ENCODE data around the gene PCBP1.
A peak's percentile ranks its signal among the peaks of the same experiment; 100 is the strongest.
"Not testable (repeated sequence)": the region's sequence is repeated elsewhere in the genome, so short reads cannot be mapped to it uniquely, and the experiment has no call there.

Gene PCBP1

DNA sequence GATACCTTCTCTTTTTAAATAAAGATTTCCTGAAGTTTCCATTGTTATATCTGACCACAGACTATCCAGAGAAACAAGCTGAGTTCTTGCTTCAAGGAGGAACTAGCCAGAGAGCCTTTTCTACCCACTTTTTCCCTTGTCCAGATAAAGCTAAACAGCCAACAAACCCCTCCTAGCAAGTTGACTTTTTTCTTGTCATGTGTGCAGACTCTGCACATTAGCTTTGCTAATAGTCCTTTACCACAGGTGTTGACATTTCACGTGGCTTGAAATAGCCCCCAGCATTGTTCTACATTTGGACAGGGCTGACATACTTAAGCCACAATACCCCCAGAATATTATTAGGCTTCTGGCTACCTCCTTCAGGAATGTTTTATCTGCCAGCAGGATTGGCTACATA is 40.7 kb downstream of the PCBP1 start:
- DNase-seq, result no peak

DNA sequence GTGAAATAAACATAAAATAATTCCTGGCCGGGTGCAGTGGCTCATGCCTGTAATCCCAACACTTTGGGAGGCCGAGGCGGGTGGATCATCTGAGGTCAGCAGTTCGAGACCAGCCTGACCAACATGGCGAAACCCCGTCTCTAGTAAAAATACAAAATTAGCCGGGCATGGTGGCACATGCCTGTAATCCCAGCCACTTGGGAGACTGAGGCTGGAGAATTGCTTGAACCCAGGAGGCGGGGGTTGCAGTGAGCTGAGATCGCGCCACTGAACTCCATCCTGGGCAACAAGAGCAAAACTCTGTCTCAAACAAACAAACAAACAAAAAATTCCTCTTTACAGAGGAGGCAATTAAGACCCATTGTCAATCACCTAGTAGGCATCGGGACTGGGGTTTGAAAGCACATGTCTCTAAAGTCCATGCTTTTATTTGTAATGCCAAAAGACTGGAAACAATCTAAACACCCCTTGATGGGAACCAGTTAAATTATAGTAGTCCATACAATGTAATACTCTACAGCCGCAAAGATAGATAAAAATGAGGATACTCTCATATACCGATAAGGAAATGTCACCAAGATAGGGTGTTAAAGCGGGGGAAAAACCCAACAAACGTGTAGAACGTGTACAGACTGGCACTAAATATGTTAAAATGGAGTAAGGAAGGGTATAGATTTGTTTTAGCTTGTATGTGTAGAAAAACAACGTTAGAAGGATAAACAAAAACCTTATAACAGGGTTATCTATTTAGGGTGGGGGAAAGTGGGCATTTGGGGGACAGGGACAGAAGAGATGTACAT is 44.3 kb downstream of the PCBP1 start:
- not testable (repeated sequence) for DNase-seq

DNA sequence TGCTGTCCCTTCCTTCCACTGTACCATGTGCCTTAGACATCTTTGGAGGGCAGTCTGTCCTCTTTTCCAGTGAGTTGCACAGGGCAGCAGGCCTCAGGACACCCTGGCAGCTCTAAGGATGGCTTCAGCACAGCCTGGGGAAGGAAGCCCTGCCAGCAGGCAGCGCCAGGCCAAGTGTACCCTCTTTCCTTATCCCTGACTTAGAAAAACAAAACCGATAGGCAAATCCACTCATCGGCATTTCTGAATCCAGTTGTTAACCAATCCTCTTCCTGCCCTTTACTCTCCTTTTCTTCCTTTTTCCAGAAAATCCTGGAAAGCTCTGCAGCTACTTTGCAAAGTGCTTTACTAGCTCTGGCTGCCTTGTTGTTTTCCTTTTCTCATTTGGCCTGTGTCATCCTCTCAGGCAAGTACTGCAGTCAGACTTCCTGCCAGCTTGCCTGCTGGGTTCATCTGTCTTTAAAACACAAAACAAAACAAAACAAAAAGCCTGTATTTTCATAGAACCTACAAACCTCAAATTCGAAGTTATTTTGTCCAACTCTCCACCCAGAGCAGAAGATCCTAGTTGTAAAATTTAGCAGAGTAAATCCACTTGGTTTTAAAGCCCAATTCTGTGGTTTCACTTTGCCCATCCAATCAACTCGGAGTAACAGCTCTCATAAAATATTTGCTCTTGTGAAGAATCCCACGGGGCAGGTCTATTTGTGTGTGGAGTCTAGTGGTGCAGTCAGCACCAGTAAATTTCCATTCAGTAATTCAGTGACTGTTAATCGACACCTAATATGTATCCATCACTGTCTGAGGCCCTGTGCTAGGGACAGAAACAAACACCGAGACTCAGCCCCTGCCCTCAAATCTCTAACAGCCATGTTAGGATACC is 45.2 kb downstream of the PCBP1 start:
- peak; percentile 64 for DNase-seq

GRCh38 chr2:70133127-70133452 is 45.8 kb downstream of the PCBP1 start:
- no peak for DNase-seq

DNA sequence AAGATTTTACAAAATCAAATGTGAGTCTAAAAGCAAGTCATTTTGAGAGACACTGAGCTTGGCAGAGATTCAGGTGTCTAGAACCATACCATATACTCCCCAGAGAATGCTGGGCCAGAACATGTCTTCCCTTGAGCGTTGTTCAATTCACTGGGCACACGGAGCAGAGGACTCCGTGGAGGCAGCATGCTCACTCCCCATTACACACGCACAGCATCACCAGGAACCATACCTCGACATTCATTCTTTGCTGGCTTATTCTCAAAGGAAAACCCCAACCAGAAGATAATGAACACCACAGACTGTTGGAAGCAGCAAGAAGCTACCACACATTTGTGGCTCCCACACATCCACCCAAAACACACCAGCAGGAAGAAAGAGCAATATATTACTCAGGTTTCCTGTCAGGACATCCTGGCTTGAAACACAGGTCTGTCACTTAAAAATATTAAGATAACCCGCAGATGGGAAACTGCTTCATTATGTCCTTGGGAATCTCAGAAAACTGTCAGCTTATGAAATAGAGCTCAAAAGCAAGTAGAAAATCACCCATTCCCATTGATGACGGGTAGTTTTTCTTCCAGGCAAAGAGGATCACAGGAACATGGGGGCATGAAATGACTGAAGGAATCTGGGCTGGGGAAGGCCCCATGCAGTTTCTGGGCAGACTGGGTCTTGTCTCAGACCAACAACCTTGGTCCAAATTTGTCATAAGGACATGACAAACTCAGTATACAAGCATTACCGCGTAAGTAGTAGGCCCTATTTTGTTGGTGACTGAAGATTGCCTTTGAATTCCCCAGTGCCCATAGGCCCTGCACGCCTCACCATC is 46.4 kb downstream of the PCBP1 start:
- no peak for DNase-seq

DNA sequence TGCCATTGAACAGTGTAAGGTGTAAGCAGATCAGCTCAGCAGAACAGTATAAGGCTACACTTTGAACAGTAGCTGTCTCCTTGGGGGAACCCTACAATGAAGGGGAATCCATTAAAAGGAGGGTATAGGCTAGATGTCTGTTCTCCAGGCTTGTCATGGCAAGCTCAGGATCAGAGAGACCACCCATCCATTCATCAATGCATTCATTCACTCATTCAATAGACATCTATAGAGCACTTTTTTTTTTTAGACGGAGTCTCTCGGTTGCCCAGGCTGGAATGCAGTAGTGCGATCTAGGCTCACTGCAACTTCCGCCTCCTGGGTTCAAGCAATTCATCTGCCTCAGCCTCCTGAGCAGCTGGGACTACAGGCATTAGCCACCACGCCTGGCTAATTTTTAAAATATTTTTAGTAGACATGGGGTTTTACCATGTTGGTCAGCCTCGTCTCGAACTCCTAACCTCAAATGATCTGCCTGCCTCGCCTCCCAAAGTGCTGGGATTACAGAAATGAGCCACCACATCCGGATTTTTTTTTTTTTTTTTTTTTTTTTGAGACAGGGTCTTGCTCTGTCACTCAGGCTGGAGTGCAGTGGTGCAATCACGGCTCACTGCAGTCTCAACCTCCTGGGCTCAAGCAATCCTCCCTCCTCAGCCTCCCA is 47.2 kb downstream of the PCBP1 start:
- DNase-seq, result not testable (repeated sequence)

Data from NCI-H1417 treated with DMSO at 0.1 percent for 48 hours (cell line).